HG02798 (cell line): ENCODE data around the gene PRDM16.

Experiments used
- ATAC-seq: cut with Tn5 transposase; IDR thresholded peaks from one replicate; pipeline ENCODE4 v1.9.1; 2021; ENCODE audit warnings: mild to moderate bottlenecking; ENCODE audit not compliant: unreplicated experiment, poor library complexity

Gene PRDM16

GRCh38 chr1:3367376-3367775 lies 298.4 kb downstream of the PRDM16 start:
- ATAC-seq, result no peak

- no peak for ATAC-seq
Observed at GRCh38 chr1:3368059-3368458, 299.1 kb downstream of the PRDM16 start.

GRCh38 chr1:3368711-3369445 lies 299.9 kb downstream of the PRDM16 start:
- ATAC-seq, result no peak

GRCh38 chr1:3369446-3370076 lies 300.6 kb downstream of the PRDM16 start:
- ATAC-seq, result no peak

GRCh38 chr1:3370856-3371703 lies 302.1 kb downstream of the PRDM16 start:
- no peak for ATAC-seq

GRCh38 chr1:3372317-3372716 lies 303.3 kb downstream of the PRDM16 start:
- ATAC-seq, result no peak

- ATAC-seq, result no peak
Observed at GRCh38 chr1:3373175-3373574, 304.2 kb downstream of the PRDM16 start.

- no peak for ATAC-seq
Observed at GRCh38 chr1:3373700-3374405, 304.9 kb downstream of the PRDM16 start.

- ATAC-seq, result no peak
Observed at GRCh38 chr1:3375245-3375644, 306.2 kb downstream of the PRDM16 start.

- ATAC-seq, result no peak
Observed at GRCh38 chr1:3377166-3377565, 308.2 kb downstream of the PRDM16 start.

- ATAC-seq, result no peak
Observed at GRCh38 chr1:3377604-3378279, 308.7 kb downstream of the PRDM16 start.

- ATAC-seq, result no peak
Observed at GRCh38 chr1:3378411-3379208, 309.6 kb downstream of the PRDM16 start.

GRCh38 chr1:3379934-3380333 lies 310.9 kb downstream of the PRDM16 start:
- no peak for ATAC-seq

- no peak for ATAC-seq
Observed at GRCh38 chr1:3380469-3380868, 311.5 kb downstream of the PRDM16 start.

- no peak for ATAC-seq
Observed at GRCh38 chr1:3381901-3382300, 312.9 kb downstream of the PRDM16 start.

GRCh38 chr1:3382326-3383057 lies 313.5 kb downstream of the PRDM16 start:
- no peak for ATAC-seq

- ATAC-seq, result no peak
Observed at GRCh38 chr1:3383679-3384078, 314.7 kb downstream of the PRDM16 start.

- ATAC-seq, result no peak
Observed at GRCh38 chr1:3384407-3384806, 315.4 kb downstream of the PRDM16 start.
